PC-3 (cell line): ENCODE data around the gene CEBPE. TPM values are rescaled to one million over a fixed set of nuclear protein-coding genes. Genes with fewer than 3 reads are reported as not detected.

ENCODE experiments used
- ATAC-seq: fragments of 200-7000 bp; cut with Tn5 transposase; 2 replicates; pipeline ENCODE4 v1.9.1; 2020; ENCODE audit warnings: mild to moderate bottlenecking, moderate library complexity
- BruUV-seq: library from RNA; stranded (reverse); fragments of 400-500 nt; replicated peaks from 2 replicates; lab custom pipeline; 2021; lab: Mats Ljungman, UMichigan
- CTCF ChIA-PET: fragments of 300-600 bp; sonication (Branson Sonifier 250); formaldehyde crosslinking; loops from one replicate; lab custom pipeline; 2022; ENCODE audit warnings: antibody characterized with exemption; lab: Charles Lee
- POLR2A ChIA-PET: fragments of 300-600 bp; sonication (Branson Sonifier 250); formaldehyde crosslinking; loops from one replicate; lab custom pipeline; 2022; ENCODE audit warnings: antibody characterized with exemption; ENCODE audit not compliant: unreplicated experiment; lab: Charles Lee
- DNase-seq: peaks from one replicate; pipeline ENCODE4 v3.0.0-alpha.2; 2015
- H2AFZ ChIP-seq: fragments of 300-600 bp; sonication (generic); 2 replicates; pipeline ENCODE4 v1.6.0; 2016; ENCODE audit warnings: antibody characterized with exemption, low read length
- H3F3A ChIP-seq: fragments of 300-600 bp; sonication (generic); one replicate; pipeline ENCODE4 v1.6.0; 2017; ENCODE audit warnings: antibody characterized with exemption, low read length, control low read depth, mild to moderate bottlenecking; ENCODE audit not compliant: unreplicated experiment
- H3K27ac ChIP-seq: fragments of 300-600 bp; sonication (generic); 2 replicates; pipeline ENCODE4 v1.5.1; 2016; ENCODE audit warnings: mild to moderate bottlenecking, low read length
- H3K27me3 ChIP-seq: fragments of 300-600 bp; sonication (generic); 2 replicates; pipeline ENCODE4 v1.6.1; 2016; ENCODE audit warnings: low read length, mixed read lengths
- H3K36me3 ChIP-seq: fragments of 300-600 bp; sonication (generic); 2 replicates; pipeline ENCODE4 v1.6.1; 2016; ENCODE audit warnings: low read depth, mixed run types, low read length, mixed read lengths
- H3K4me1 ChIP-seq: fragments of 300-600 bp; sonication (generic); 2 replicates; pipeline ENCODE4 v1.5.1; 2016; ENCODE audit warnings: low read length; ENCODE audit not compliant: insufficient read depth
- H3K4me2 ChIP-seq: fragments of 300-600 bp; sonication (generic); 2 replicates; pipeline ENCODE4 v1.6.0; 2016; ENCODE audit warnings: low read length
- H3K4me3 ChIP-seq: fragments of 300-600 bp; sonication (generic); 2 replicates; pipeline ENCODE4 v1.5.1; 2016; ENCODE audit warnings: mild to moderate bottlenecking, low read length, mixed read lengths
- H3K79me2 ChIP-seq: fragments of 300-600 bp; sonication (generic); 2 replicates; pipeline ENCODE4 v1.6.1; 2017; ENCODE audit warnings: low read length, mixed read lengths
- H3K9ac ChIP-seq: fragments of 300-600 bp; sonication (generic); 2 replicates; pipeline ENCODE4 v1.6.0; 2016; ENCODE audit warnings: mild to moderate bottlenecking, low read length
- H3K9me2 ChIP-seq: fragments of 300-600 bp; sonication (generic); replicated peaks from 2 replicates; pipeline ENCODE4 v1.6.1; 2016; ENCODE audit warnings: mixed run types, low read length, mixed read lengths
- H3K9me3 ChIP-seq: fragments of 300-600 bp; sonication (generic); 2 replicates; pipeline ENCODE4 v1.6.1; 2016; ENCODE audit warnings: low read length, mixed read lengths
- H4K20me1 ChIP-seq: fragments of 300-600 bp; sonication (generic); 2 replicates; pipeline ENCODE4 v1.6.1; 2016; ENCODE audit warnings: low read length, mixed read lengths
- EZH2 ChIP-seq: fragments of 300-600 bp; sonication (generic); IDR thresholded peaks from one replicate; pipeline ENCODE4 v1.6.1; 2017; ENCODE audit warnings: antibody characterized with exemption, mild to moderate bottlenecking, low read length; ENCODE audit not compliant: unreplicated experiment
- EZH2phosphoT487 ChIP-seq: fragments of 300-600 bp; sonication (generic); IDR thresholded peaks from 2 replicates; pipeline ENCODE4 v1.6.1; 2018; ENCODE audit warnings: mild to moderate bottlenecking, antibody characterized with exemption, low read length, borderline replicate concordance
- intact Hi-C: fragments of 100-400 bp; cut with micrococcal nuclease; formaldehyde crosslinking; loops from 2 replicates; pipeline ENCODE4 v1.9.0; 2023
- total RNA-seq: library from RNA; depleted of rRNA; stranded (reverse); fragments of >200 nt; gene quantifications from 2 replicates; pipeline ENCODE4 v1.2.3, GENCODE V29; 2014
- TF ChIP-seq, protein P1 (sequence below): fragments of 300-600 bp; sonication (generic); conservative IDR thresholded peaks from 2 replicates; pipeline ENCODE4 v1.5.1; 2017; ENCODE audit warnings: antibody characterized with exemption, low read depth, mild to moderate bottlenecking, low read length

The CEBPE gene
- total RNA-seq, 1 experiment from 2014 or later: not detected

DNA sequence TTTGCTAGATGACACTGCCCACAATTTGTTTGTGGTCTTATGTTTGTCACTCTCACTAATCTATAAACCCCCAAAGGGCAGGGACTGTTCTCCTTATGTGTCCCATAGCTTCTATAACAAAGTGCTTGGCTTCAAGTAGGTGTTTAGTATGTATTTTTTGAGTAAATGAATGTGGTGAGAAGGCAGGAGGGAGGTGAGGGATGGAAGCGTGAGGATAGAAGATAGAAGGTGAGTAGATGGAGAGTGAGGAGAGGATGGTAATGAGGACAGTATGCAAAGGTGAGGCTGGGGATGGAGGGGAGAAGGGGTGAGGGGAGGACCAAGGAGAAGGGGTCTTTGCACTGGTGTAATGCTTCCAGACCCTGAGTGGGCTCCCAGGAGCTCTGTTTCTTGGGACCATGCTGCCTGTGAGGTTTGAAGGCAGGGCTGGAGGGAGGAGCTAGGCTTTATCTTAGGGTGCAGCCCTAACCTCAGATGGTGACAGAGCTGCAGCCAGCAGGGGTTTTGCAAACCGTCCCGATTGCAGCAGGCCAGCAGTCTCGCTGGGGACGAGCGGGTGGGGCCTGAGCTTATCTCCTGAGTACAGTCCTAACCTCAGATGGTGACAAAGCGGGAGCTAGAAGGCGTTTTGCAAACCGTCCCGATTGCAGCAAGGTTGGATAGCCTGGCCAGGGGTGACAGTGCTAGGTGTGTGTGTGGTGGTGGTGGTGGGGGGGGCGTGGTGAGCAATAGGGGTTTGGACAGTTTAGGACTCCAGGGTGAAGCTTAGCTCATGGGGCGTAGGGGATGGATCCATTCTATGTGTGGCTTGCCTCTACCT is 6.5 kb downstream of the CEBPE start:
- Histone ChIP-seq H3K9me2 (no peaks in the 10 kb centered on the region), H2AFZ (no peak overlapping the region), H3K9ac (no peak overlapping the region), H3K79me2 (no peaks in the 10 kb centered on the region), H4K20me1 (no peaks in the 10 kb centered on the region), H3K27me3 (peaks cover 22% of the 10 kb centered on the region), H3K4me2 (no peak overlapping the region), H3K9me3 (no peaks in the 10 kb centered on the region), H3K27ac (no peak overlapping the region), H3K4me3 (no peak overlapping the region), H3F3A (no peaks in the 10 kb centered on the region), H3K4me1 (peaks cover 23% of the 10 kb centered on the region), H3K36me3 (no peaks in the 10 kb centered on the region)
- no TSS peak for BruUV-seq
- ATAC-seq (no peak), DNase-seq (no peak)
- no peak for TF ChIP-seq EZH2
- TF ChIP-seq EZH2phosphoT487: no peak
- TF ChIP-seq, protein P1, sequence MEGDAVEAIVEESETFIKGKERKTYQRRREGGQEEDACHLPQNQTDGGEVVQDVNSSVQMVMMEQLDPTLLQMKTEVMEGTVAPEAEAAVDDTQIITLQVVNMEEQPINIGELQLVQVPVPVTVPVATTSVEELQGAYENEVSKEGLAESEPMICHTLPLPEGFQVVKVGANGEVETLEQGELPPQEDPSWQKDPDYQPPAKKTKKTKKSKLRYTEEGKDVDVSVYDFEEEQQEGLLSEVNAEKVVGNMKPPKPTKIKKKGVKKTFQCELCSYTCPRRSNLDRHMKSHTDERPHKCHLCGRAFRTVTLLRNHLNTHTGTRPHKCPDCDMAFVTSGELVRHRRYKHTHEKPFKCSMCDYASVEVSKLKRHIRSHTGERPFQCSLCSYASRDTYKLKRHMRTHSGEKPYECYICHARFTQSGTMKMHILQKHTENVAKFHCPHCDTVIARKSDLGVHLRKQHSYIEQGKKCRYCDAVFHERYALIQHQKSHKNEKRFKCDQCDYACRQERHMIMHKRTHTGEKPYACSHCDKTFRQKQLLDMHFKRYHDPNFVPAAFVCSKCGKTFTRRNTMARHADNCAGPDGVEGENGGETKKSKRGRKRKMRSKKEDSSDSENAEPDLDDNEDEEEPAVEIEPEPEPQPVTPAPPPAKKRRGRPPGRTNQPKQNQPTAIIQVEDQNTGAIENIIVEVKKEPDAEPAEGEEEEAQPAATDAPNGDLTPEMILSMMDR: no peak
- POLR2A ChIA-PET: interaction anchor here (0.5 to 0.6 kb wide), 2 partner anchors 17 to 34 kb away, joined by 3 to 6 read pairs; partner anchors contain the start of genes ACIN1 and C14orf119
- CTCF ChIA-PET: interaction anchor here (0.7 kb wide), 2 partner anchors 20 to 29 kb away, joined by 4 read pairs; no protein-coding TSS in a partner anchor
- intact Hi-C loops: no loop called here

DNA sequence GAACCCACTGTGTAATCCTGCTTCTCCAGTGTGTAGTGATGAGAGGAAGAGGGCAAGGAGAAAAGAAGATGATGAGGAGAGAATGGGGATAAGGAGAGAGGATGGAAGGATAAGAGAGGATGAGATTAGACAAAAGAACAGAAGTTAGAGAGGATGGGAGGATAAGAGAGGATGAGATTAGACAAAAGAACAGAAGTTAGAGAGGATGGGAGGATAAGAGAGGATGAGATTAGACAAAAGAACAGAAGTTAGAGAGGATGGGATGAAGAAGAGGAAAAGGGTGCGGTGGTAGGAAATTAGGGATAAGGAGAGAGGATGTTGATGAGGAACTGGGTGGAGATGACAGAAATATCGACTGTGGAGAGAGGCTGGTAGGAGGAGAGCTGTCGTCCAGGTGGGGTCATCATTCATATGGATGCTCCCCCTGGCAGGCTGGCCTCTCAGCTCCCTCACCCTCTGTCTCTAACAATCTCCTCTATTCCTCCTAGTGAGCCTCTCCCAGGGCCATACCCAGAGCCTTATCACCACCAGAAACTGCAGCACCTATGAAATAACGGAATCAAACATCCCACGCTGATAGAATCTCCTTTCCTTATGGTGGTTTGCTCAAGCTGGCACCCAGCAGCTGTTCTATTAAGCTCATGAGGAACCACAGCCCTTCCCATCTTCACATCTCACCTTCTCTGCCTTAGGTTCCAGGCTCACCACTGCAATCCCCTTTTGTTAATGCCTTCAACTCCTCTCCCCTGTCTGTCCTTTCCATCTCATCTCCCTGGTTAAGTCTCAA is 8.3 kb downstream of the CEBPE start:
- TF ChIP-seq EZH2: no peak
- no peak for TF ChIP-seq EZH2phosphoT487
- TF ChIP-seq, protein P1: no peak
- Histone ChIP-seq H3K36me3 (no peaks in the 10 kb centered on the region), H3K4me2 (no peak overlapping the region), H3K4me1 (peaks cover 20% of the 10 kb centered on the region), H3K9me2 (no peaks in the 10 kb centered on the region), H3K27ac (no peak overlapping the region), H3K79me2 (no peaks in the 10 kb centered on the region), H3K4me3 (no peak overlapping the region), H3K9me3 (no peaks in the 10 kb centered on the region), H4K20me1 (no peaks in the 10 kb centered on the region), H3K9ac (no peak overlapping the region), H3F3A (no peaks in the 10 kb centered on the region), H2AFZ (no peak overlapping the region), H3K27me3 (peaks cover 22% of the 10 kb centered on the region)
- ATAC-seq (no peak), DNase-seq (no peak)
- CTCF ChIA-PET: interaction anchor here (0.5 to 3.5 kb wide), 4 partner anchors 34 to 79 kb away, joined by 4 to 31 read pairs (median 6); no protein-coding TSS in a partner anchor
- POLR2A ChIA-PET: no interaction called here
- intact Hi-C loops: no loop called here
- no TSS peak for BruUV-seq
